Chondrocyte (in vitro differentiated cells): ENCODE measurements around the gene ADCY5. TPM values are rescaled to one million over a fixed set of nuclear protein-coding genes. Genes with fewer than 3 reads are reported as not detected.

Experiments used
- DNase-seq: peaks from one replicate; pipeline ENCODE4 v3.0.0; 2021; ENCODE audit warnings: mixed read lengths, low spot score
- H3K27ac Mint-ChIP-seq: one replicate; pipeline ENCODE4 v1.8.0; 2021; ENCODE audit warnings: mild to moderate bottlenecking, moderate library complexity, mixed read lengths; ENCODE audit not compliant: unreplicated experiment
- H3K27me3 Mint-ChIP-seq: 2 replicates; pipeline ENCODE4 v1.8.0; 2021; ENCODE audit warnings: low read depth, mixed read lengths
- H3K36me3 Mint-ChIP-seq: 2 replicates; pipeline ENCODE4 v1.8.0; 2021; ENCODE audit warnings: low read depth, mixed read lengths
- H3K4me1 Mint-ChIP-seq: 2 replicates; pipeline ENCODE4 v1.8.0; 2021; ENCODE audit warnings: low read depth, mild to moderate bottlenecking, mixed read lengths
- H3K4me3 Mint-ChIP-seq: one replicate; pipeline ENCODE4 v1.8.0; 2021; ENCODE audit warnings: mild to moderate bottlenecking, moderate library complexity, mixed read lengths; ENCODE audit not compliant: unreplicated experiment
- H3K9me3 Mint-ChIP-seq: 2 replicates; pipeline ENCODE4 v1.8.0; 2021; ENCODE audit warnings: low read depth, mixed read lengths
- CTCF ChIP-seq: fragments of 200-600 bp; sonication (generic); IDR thresholded peaks from 2 replicates; pipeline ENCODE4 v1.5.0; 2021; ENCODE audit warnings: antibody characterized with exemption, mild to moderate bottlenecking, moderate library complexity
- total RNA-seq: library from RNA; stranded (reverse); gene quantifications from 3 replicates; pipeline ENCODE4 v1.2.1, GENCODE V29; 2021

ADCY5 gene
- total RNA-seq, 1 donor from 2014 or later = 8.0 TPM

GRCh38 chr3:123281406-123281805 is 167.5 kb downstream of the ADCY5 start:
- H3K9me3 Mint-ChIP-seq = no peaks in the 10 kb centered on the region
- H3K4me1 Mint-ChIP-seq = no peaks in the 10 kb centered on the region
- no peak for TF ChIP-seq CTCF
- peak; percentile 12 for DNase-seq
- H3K27me3 Mint-ChIP-seq = no peaks in the 10 kb centered on the region
- no peak overlapping the region for H3K4me3 Mint-ChIP-seq
- H3K27ac Mint-ChIP-seq = no peak overlapping the region
- peaks cover 3% of the 10 kb centered on the region for H3K36me3 Mint-ChIP-seq

- Mint-ChIP-seq H3K4me3 (no peak overlapping the region), H3K27ac (no peak overlapping the region), H3K27me3 (no peaks in the 10 kb centered on the region), H3K4me1 (no peaks in the 10 kb centered on the region), H3K36me3 (peaks cover 3% of the 10 kb centered on the region), H3K9me3 (no peaks in the 10 kb centered on the region)
- TF ChIP-seq CTCF = no peak
- peak; percentile 52 for DNase-seq
These were observed 169.8 kb downstream of the ADCY5 start for GRCh38 chr3:123279121-123279520.

GRCh38 chr3:123278446-123278845 is 170.4 kb downstream of the ADCY5 start:
- H3K4me3 Mint-ChIP-seq = no peak overlapping the region
- no peak overlapping the region for H3K27ac Mint-ChIP-seq
- peak; percentile 41 for DNase-seq
- H3K27me3 Mint-ChIP-seq = no peaks in the 10 kb centered on the region
- peaks cover 3% of the 10 kb centered on the region for H3K36me3 Mint-ChIP-seq
- H3K9me3 Mint-ChIP-seq = no peaks in the 10 kb centered on the region
- peaks cover 3% of the 10 kb centered on the region for H3K4me1 Mint-ChIP-seq
- TF ChIP-seq CTCF = no peak

- DNase-seq = peak; percentile 17
- no peak overlapping the region for H3K27ac Mint-ChIP-seq
- H3K4me3 Mint-ChIP-seq = no peak overlapping the region
- H3K9me3 Mint-ChIP-seq = no peaks in the 10 kb centered on the region
- H3K4me1 Mint-ChIP-seq = peaks cover 12% of the 10 kb centered on the region
- no peaks in the 10 kb centered on the region for H3K27me3 Mint-ChIP-seq
- no peak for TF ChIP-seq CTCF
- peaks cover 3% of the 10 kb centered on the region for H3K36me3 Mint-ChIP-seq
These were observed 171.8 kb downstream of the ADCY5 start for GRCh38 chr3:123277106-123277505.

- no peak overlapping the region for H3K27ac Mint-ChIP-seq
- no peaks in the 10 kb centered on the region for H3K9me3 Mint-ChIP-seq
- H3K4me1 Mint-ChIP-seq = peaks cover 12% of the 10 kb centered on the region
- TF ChIP-seq CTCF = no peak
- H3K4me3 Mint-ChIP-seq = no peak overlapping the region
- peak; percentile 42 for DNase-seq
- peaks cover 6% of the 10 kb centered on the region for H3K36me3 Mint-ChIP-seq
- no peaks in the 10 kb centered on the region for H3K27me3 Mint-ChIP-seq
These were observed 172.4 kb downstream of the ADCY5 start for GRCh38 chr3:123276346-123277006.
